GM12878 (cell line): ENCODE results near the gene ASAP3. TPM values are rescaled to one million over a fixed set of nuclear protein-coding genes. Genes with fewer than 3 reads are reported as not detected.

Source experiments
- ATAC-seq: fragments of 200-7000 bp; cut with Tn5 transposase; 3 replicates; pipeline ENCODE4 v1.9.1; 2020; ENCODE audit warnings: mild to moderate bottlenecking, moderate library complexity
- BruUV-seq: library from RNA; stranded (reverse); fragments of 400-500 nt; replicated peaks from 2 replicates; lab custom pipeline; 2021; lab: Mats Ljungman, UMichigan
- CTCF ChIA-PET: fragments of 300-600 bp; sonication (Branson Sonifier 250); formaldehyde crosslinking; extraction: SDS; loops from one replicate; lab custom pipeline; 2021; ENCODE audit warnings: inconsistent platforms; lab: Yijun Ruan, JAX
- POLR2A ChIA-PET: fragments of 350-600 bp; formaldehyde crosslinking; extraction: SDS; loops from one replicate; lab custom pipeline; 2021; ENCODE audit warnings: inconsistent platforms; lab: Charles Lee
- RAD21 ChIA-PET: fragments of 300-600 bp; sonication (Branson Sonifier 250); formaldehyde crosslinking; loops from one replicate; lab custom pipeline; 2023; ENCODE audit warnings: antibody characterized with exemption; ENCODE audit not compliant: unreplicated experiment; lab: Charles Lee
- SMC1A ChIA-PET: fragments of 300-600 bp; sonication (Branson Sonifier 250); formaldehyde crosslinking; loops from one replicate; lab custom pipeline; 2023; ENCODE audit not compliant: unreplicated experiment, uncharacterized antibody; lab: Charles Lee
- DNase-seq: peaks from one replicate; pipeline ENCODE4 v3.0.0-alpha.2; 2011; ENCODE audit warnings: low read depth, low spot score
- FAIRE-seq: peaks from 3 replicates; lab custom pipeline; 2011; peaks lifted over from hg19 to GRCh38; lab: Jason Lieb, UNC
- H2AFZ ChIP-seq: 2 replicates; pipeline ENCODE4 v1.6.0; 2011; ENCODE audit warnings: low read depth, low read length, control low read depth; ENCODE audit not compliant: control insufficient read depth
- H3K27ac ChIP-seq: 2 replicates; pipeline ENCODE4 v1.5.1; 2011; ENCODE audit warnings: control low read depth; ENCODE audit not compliant: control insufficient read depth, insufficient read depth
- H3K27me3 ChIP-seq, 2 experiments: replicated peaks in 1 of 2; 2 replicates each; pipeline versions ENCODE4 v1.6.0 to v1.6.1; 2011; ENCODE audit warnings: low read length in 1 of 2; ENCODE audit not compliant: control insufficient read depth in 2 of 2, insufficient read depth in 2 of 2
- H3K36me3 ChIP-seq, 2 experiments: 2 replicates each; pipeline ENCODE4 v1.5.1; 2011; ENCODE audit warnings: low read length in 1 of 2; ENCODE audit not compliant: control insufficient read depth in 2 of 2, insufficient read depth in 2 of 2
- H3K4me1 ChIP-seq: 2 replicates; pipeline ENCODE4 v1.6.1; 2011; ENCODE audit warnings: mild to moderate bottlenecking, low read length, moderate library complexity, mixed read lengths; ENCODE audit not compliant: control insufficient read depth, insufficient read depth
- H3K4me2 ChIP-seq: 2 replicates; pipeline ENCODE4 v1.6.0; 2011; ENCODE audit warnings: control low read depth; ENCODE audit not compliant: control insufficient read depth, insufficient read depth
- H3K4me3 ChIP-seq: fragments of 200-600 bp; sonication (generic); 2 replicates; pipeline ENCODE4 v1.5.1; 2016
- H3K79me2 ChIP-seq: 2 replicates; pipeline ENCODE4 v1.6.0; 2011; ENCODE audit warnings: low read length; ENCODE audit not compliant: control insufficient read depth, insufficient read depth
- H3K9ac ChIP-seq: 2 replicates; pipeline ENCODE4 v1.8.0; 2011; ENCODE audit warnings: low read length, control low read depth, mixed read lengths; ENCODE audit not compliant: control insufficient read depth, insufficient read depth
- H3K9me3 ChIP-seq: replicated peaks from 3 replicates; pipeline ENCODE4 v1.5.1; 2011; ENCODE audit warnings: mild to moderate bottlenecking, low read length; ENCODE audit not compliant: control insufficient read depth, insufficient read depth
- H4K20me1 ChIP-seq: 2 replicates; pipeline ENCODE4 v1.6.0; 2011; ENCODE audit not compliant: control insufficient read depth, insufficient read depth
- BMI1 ChIP-seq: fragments of 450-650 bp; IDR thresholded peaks from 2 replicates; pipeline ENCODE4 v1.6.1; 2016; ENCODE audit warnings: mild to moderate bottlenecking, moderate library complexity, borderline replicate concordance
- CHD2 ChIP-seq: IDR thresholded peaks from 2 replicates; pipeline ENCODE4 v1.6.1; 2011; ENCODE audit warnings: low read depth, low read length, improper control_type of control experiment, borderline replicate concordance
- CREB1 ChIP-seq: IDR thresholded peaks from 2 replicates; pipeline ENCODE4 v1.6.1; 2012; ENCODE audit warnings: low read depth, mild to moderate bottlenecking, inconsistent platforms
- CREM ChIP-seq: IDR thresholded peaks from 2 replicates; pipeline ENCODE4 v1.6.1; 2014; ENCODE audit warnings: antibody characterized with exemption, low read depth
- EED ChIP-seq: sonication (generic); IDR thresholded peaks from 2 replicates; pipeline ENCODE4 v1.6.1; 2016; ENCODE audit warnings: antibody characterized with exemption, low read depth
- EGR1 ChIP-seq, 2 experiments: IDR thresholded peaks; 1 replicate in 1 of 2; 2 replicates in 1 of 2; pipeline ENCODE4 v1.6.1; 2011 to 2012; ENCODE audit warnings: low read depth in 2 of 2, low read length in 2 of 2, borderline replicate concordance in 1 of 2, mild to moderate bottlenecking in 1 of 2, moderate library complexity in 1 of 2
- FOS ChIP-seq: IDR thresholded peaks from 3 replicates; pipeline ENCODE4 v1.6.1; 2011; ENCODE audit warnings: borderline replicate concordance; ENCODE audit not compliant: insufficient read length; ENCODE audit errors: extremely low read depth
- MXI1 ChIP-seq: fragments of 150-350 bp; IDR thresholded peaks from 2 replicates; pipeline ENCODE4 v1.6.1; 2011; ENCODE audit warnings: low read depth, mild to moderate bottlenecking, inconsistent platforms, low read length, improper control_type of control experiment
- NFIC ChIP-seq: IDR thresholded peaks from 2 replicates; pipeline ENCODE4 v1.6.1; 2012; ENCODE audit warnings: low read depth, mild to moderate bottlenecking, inconsistent platforms, low read length, moderate library complexity
- NFYB ChIP-seq: IDR thresholded peaks from 2 replicates; pipeline ENCODE4 v1.6.1; 2011; ENCODE audit warnings: low read depth, mild to moderate bottlenecking, low read length, improper control_type of control experiment, moderate library complexity; ENCODE audit not compliant: insufficient read depth
- RB1 ChIP-seq: fragments of 450-650 bp; formaldehyde crosslinking; IDR thresholded peaks from 2 replicates; pipeline ENCODE4 v1.6.1; 2017; ENCODE audit warnings: mild to moderate bottlenecking, borderline replicate concordance
- TCF12 ChIP-seq: IDR thresholded peaks from 2 replicates; pipeline ENCODE4 v1.6.1; 2011; ENCODE audit warnings: low read depth, mild to moderate bottlenecking, low read length
- ZZZ3 ChIP-seq: IDR thresholded peaks from 2 replicates; pipeline ENCODE4 v1.6.1; 2011; ENCODE audit warnings: low read depth; ENCODE audit not compliant: control insufficient read depth, insufficient read length
- WGBS: methylation state at CpG from one replicate; pipeline ENCODE4 v1.1.6; 2016; ENCODE audit warnings: low lambda C conversion rate; ENCODE audit not compliant: insufficient replicate concordance, insufficient coverage; ENCODE audit errors: missing lambda C conversion rate; 5-methylcytosine and 5-hydroxymethylcytosine counted together
- in situ Hi-C: fragments of 300-500 bp; cut with MboI; formaldehyde crosslinking; loops from 9 replicates; pipeline ENCODE4 v1.14.3; 2018; ENCODE audit warnings: mixed read lengths
- intact Hi-C: fragments of 100-400 bp; cut with micrococcal nuclease; formaldehyde crosslinking; loops from one replicate; pipeline ENCODE4 v1.14.2; 2022; ENCODE audit not compliant: unreplicated experiment
- polyA plus RNA-seq, 11 experiments: library from polyadenylated mRNA; depleted of rRNA in 4 of 11; unstranded in 6 of 11; stranded (reverse) in 5 of 11; fragments of >200 nt; fragmentation: Nextera tagmentation in 4 of 11; fragmentation: Illumina TruSeq in 1 of 11; extraction: Ambion mirVana in 4 of 11; extraction: Trizol in 1 of 11; gene quantifications; 1 replicate in 1 of 11; 2 replicates in 10 of 11; pipeline versions ENCODE4 v1.2.1 to v1.2.3, GENCODE V29; 2011 to 2016; ENCODE audit warnings: inconsistent platforms in 2 of 11, missing spikeins in 2 of 11, low read depth in 1 of 11
- total RNA-seq, 4 experiments: library from RNA; depleted of rRNA in 3 of 4; stranded (reverse); fragments of >200 nt in 3 of 4; fragmentation: Illumina TruSeq in 1 of 4; extraction: Trizol in 1 of 4; gene quantifications; 2 replicates each; pipeline versions ENCODE4 v1.2.1 to v1.2.3, GENCODE V29; 2013 to 2021
- TF ChIP-seq, protein P1 (sequence below): IDR thresholded peaks from 2 replicates; pipeline ENCODE4 v1.6.1; 2012; ENCODE audit warnings: low read length, inconsistent platforms
- TF ChIP-seq, protein P2 (sequence below): IDR thresholded peaks from 2 replicates; pipeline ENCODE4 v1.6.1; 2012; ENCODE audit warnings: low read depth, low read length, improper control_type of control experiment
- TF ChIP-seq, protein P3 (sequence below): IDR thresholded peaks from 2 replicates; pipeline ENCODE4 v1.6.1; 2011; ENCODE audit warnings: mild to moderate bottlenecking, low read depth, low read length, moderate library complexity; ENCODE audit not compliant: insufficient replicate concordance
- TF ChIP-seq, protein P4 (sequence below): fragments of 450-650 bp; IDR thresholded peaks from 2 replicates; pipeline ENCODE4 v1.6.1; 2016; ENCODE audit warnings: mild to moderate bottlenecking

ASAP3 gene
- total and polyA plus RNA-seq, 10 of the 15 experiments (the other 5 are each of a cell fraction or from before 2014, with no cell fraction given), result 0.04 to 0.92 (median 0.34) TPM; not detected in 1

DNA sequence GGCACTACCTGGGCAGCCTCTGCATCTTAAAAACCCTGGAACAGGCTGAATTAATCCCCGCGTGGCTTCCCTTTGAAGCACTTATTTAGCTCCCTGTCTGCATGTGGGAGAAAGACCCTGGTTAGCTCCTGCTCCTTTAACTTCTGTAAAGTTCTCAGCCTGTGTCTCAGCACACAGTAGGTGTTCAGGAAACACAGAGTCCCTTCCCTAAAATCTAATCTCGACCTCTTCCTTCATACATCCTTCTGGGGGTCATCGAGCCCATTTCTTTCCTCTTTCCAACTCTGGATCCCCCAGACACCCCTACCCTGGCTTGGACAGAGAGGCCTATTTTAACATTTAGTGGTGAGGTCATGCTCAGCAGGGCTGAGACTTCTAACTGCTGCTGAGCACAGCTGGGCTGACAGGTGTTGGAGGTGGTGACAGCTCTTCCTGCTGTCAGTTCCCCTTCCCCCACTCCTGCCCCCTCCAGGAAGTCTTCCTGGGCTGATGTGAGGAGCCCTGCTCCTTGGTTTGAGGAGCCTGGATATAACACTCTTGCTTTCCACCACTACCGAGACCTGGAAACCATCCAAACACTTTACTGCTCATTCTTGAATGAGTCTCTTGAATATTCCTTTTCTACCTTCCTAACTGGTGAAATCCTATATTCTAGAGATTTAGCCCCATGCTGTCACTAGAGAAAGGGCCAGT, 41.7 kb upstream of the ASAP3 start:
- WGBS, result 35% methylated on average over 5 of the region's 5 CpGs
- peaks cover 63% of the 10 kb centered on the region for H3K79me2 ChIP-seq
- SMC1A ChIA-PET, result interaction anchor here (0.9 to 14.8 kb wide), 12 partner anchors 8 to 112 kb away, joined by 3 to 201 read pairs (median 6); no protein-coding TSS in a partner anchor
- TF ChIP-seq CREM (0 out of 2 replicates have a peak, but pooled peaks have one; percentile 29), NFIC (peak; percentile 56; the same call in 1 of the 2 replicates), BMI1 (no peak), RB1 (no peak), CREB1 (peak; percentile 49; the same call in 1 of the 2 replicates), EED (peak; percentile 70), ZZZ3 (no peak), FOS (no peak), EGR1 (IDR thresholded peaks at IDR 0.05; ENCODE audit: borderline replicate concordance in 1 of 2, low read depth in 2 of 2, low read length in 2 of 2) (no peak), MXI1 (peak; percentile 52; the same call in 1 of the 2 replicates), NFYB (no peak), TCF12 (peak; percentile 100), CHD2 (peak; percentile 66; the same call in 1 of the 2 replicates)
- TF ChIP-seq, protein P1, sequence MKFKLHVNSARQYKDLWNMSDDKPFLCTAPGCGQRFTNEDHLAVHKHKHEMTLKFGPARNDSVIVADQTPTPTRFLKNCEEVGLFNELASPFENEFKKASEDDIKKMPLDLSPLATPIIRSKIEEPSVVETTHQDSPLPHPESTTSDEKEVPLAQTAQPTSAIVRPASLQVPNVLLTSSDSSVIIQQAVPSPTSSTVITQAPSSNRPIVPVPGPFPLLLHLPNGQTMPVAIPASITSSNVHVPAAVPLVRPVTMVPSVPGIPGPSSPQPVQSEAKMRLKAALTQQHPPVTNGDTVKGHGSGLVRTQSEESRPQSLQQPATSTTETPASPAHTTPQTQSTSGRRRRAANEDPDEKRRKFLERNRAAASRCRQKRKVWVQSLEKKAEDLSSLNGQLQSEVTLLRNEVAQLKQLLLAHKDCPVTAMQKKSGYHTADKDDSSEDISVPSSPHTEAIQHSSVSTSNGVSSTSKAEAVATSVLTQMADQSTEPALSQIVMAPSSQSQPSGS, result peak; percentile 69
- TF ChIP-seq, protein P2, sequence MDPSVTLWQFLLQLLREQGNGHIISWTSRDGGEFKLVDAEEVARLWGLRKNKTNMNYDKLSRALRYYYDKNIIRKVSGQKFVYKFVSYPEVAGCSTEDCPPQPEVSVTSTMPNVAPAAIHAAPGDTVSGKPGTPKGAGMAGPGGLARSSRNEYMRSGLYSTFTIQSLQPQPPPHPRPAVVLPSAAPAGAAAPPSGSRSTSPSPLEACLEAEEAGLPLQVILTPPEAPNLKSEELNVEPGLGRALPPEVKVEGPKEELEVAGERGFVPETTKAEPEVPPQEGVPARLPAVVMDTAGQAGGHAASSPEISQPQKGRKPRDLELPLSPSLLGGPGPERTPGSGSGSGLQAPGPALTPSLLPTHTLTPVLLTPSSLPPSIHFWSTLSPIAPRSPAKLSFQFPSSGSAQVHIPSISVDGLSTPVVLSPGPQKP, result no peak
- TF ChIP-seq, protein P3, sequence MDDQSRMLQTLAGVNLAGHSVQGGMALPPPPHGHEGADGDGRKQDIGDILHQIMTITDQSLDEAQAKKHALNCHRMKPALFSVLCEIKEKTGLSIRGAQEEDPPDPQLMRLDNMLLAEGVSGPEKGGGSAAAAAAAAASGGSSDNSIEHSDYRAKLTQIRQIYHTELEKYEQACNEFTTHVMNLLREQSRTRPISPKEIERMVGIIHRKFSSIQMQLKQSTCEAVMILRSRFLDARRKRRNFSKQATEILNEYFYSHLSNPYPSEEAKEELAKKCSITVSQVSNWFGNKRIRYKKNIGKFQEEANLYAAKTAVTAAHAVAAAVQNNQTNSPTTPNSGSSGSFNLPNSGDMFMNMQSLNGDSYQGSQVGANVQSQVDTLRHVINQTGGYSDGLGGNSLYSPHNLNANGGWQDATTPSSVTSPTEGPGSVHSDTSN, result peak; percentile 69
- TF ChIP-seq, protein P4, sequence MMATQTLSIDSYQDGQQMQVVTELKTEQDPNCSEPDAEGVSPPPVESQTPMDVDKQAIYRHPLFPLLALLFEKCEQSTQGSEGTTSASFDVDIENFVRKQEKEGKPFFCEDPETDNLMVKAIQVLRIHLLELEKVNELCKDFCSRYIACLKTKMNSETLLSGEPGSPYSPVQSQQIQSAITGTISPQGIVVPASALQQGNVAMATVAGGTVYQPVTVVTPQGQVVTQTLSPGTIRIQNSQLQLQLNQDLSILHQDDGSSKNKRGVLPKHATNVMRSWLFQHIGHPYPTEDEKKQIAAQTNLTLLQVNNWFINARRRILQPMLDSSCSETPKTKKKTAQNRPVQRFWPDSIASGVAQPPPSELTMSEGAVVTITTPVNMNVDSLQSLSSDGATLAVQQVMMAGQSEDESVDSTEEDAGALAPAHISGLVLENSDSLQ, result peak; percentile 72

More for the DNA sequence above, 41.7 kb upstream of the ASAP3 start:
- DNase-seq (no peak), ATAC-seq (peak; percentile 40), FAIRE-seq (peak; percentile 78)
- Histone ChIP-seq H2AFZ (no peak overlapping the region; the same call in 1 of the 2 replicates), H3K9ac (peak overlapping the region; percentile 61), H3K36me3 (peaks cover 13 to 14% of the 10 kb centered on the region in 2 experiments; a peak in 3 of 4 replicates), H3K4me2 (peak overlapping the region; percentile 83), H3K27ac (peak overlapping the region; percentile 77), H3K9me3 (no peaks in the 10 kb centered on the region), H4K20me1 (no peaks in the 10 kb centered on the region), H3K27me3 (no peaks in the 10 kb centered on the region), H3K4me3 (peak overlapping the region; percentile 44; the same call in 1 of the 2 replicates), H3K4me1 (peaks cover 59% of the 10 kb centered on the region)
- CTCF ChIA-PET, result interaction anchor here (1.5 to 28.3 kb wide), 7 partner anchors 10 to 341 kb away, joined by 3 to 784 read pairs (median 8); no protein-coding TSS in a partner anchor
- in situ Hi-C loops (no loop called here), intact Hi-C loops (loop anchor here (5.0 kb wide), 1 partner anchor 183 kb away; the partner anchor contains the start of gene HNRNPR)
- RAD21 ChIA-PET, result interaction anchor here (0.5 to 11.3 kb wide), 10 partner anchors 8 to 451 kb away, joined by 3 to 153 read pairs (median 5); no protein-coding TSS in a partner anchor
- BruUV-seq, result no TSS peak
- POLR2A ChIA-PET, result interaction anchor here (0.6 to 1.5 kb wide), 9 partner anchors 9 to 181 kb away, joined by 3 to 10 read pairs (median 3); partner anchors contain the start of gene HNRNPR
